Liver (tissue), 9 donors: ENCODE data around the gene GRIA1. TPM values are rescaled to one million over a fixed set of nuclear protein-coding genes. Genes with fewer than 3 reads are reported as not detected.

Experiments used
- DNase-seq: peaks from one replicate; pipeline ENCODE4 v3.0.0-alpha.2; 2017; ENCODE audit warnings: low spot score
- H3K27ac ChIP-seq, 2 donors: one replicate each; pipeline ENCODE4 v1.7.0; 2013; ENCODE audit warnings: inconsistent platforms in 2 of 2, low read length in 2 of 2, control low read depth in 1 of 2, low read depth in 1 of 2, mild to moderate bottlenecking in 1 of 2
- H3K27me3 ChIP-seq, 4 donors: one replicate each; pipeline versions ENCODE4 v1.6.1 to v1.7.0; 2013; ENCODE audit warnings: low read length in 3 of 4, inconsistent platforms in 1 of 4, mild to moderate bottlenecking in 1 of 4, moderate library complexity in 1 of 4; ENCODE audit not compliant: control insufficient read depth in 4 of 4, insufficient read depth in 4 of 4
- H3K36me3 ChIP-seq, 4 donors: one replicate each; pipeline versions ENCODE4 v1.6.1 to v1.7.0; 2013; ENCODE audit warnings: low read length in 3 of 4, mild to moderate bottlenecking in 3 of 4, low read depth in 1 of 4, moderate library complexity in 1 of 4; ENCODE audit not compliant: control insufficient read depth in 4 of 4, insufficient read depth in 3 of 4
- H3K4me1 ChIP-seq, 4 donors: one replicate each; pipeline versions ENCODE4 v1.6.1 to v1.7.0; 2013; ENCODE audit warnings: low read length in 3 of 4, mild to moderate bottlenecking in 3 of 4, moderate library complexity in 1 of 4; ENCODE audit not compliant: control insufficient read depth in 4 of 4, insufficient read depth in 4 of 4
- H3K4me3 ChIP-seq, 3 donors: one replicate each; pipeline versions ENCODE4 v1.6.1 to v1.7.0; 2013; ENCODE audit warnings: low read length in 3 of 3, control low read depth in 1 of 3, low read depth in 1 of 3, mild to moderate bottlenecking in 1 of 3
- H3K9ac ChIP-seq, 2 donors: one replicate each; pipeline ENCODE4 v1.7.0; 2013; ENCODE audit warnings: low read length in 2 of 2, mild to moderate bottlenecking in 2 of 2, moderate library complexity in 2 of 2, control low read depth in 1 of 2, low read depth in 1 of 2
- H3K9me3 ChIP-seq, 4 donors: one replicate each; pipeline versions ENCODE4 v1.6.1 to v1.7.0; 2013; ENCODE audit warnings: low read length in 3 of 4; ENCODE audit not compliant: control insufficient read depth in 4 of 4
- ATF3 ChIP-seq: IDR thresholded peaks from 2 replicates; pipeline ENCODE4 v1.6.1; 2016; ENCODE audit warnings: antibody characterized with exemption
- FOXA1 ChIP-seq: IDR thresholded peaks from 2 replicates; pipeline ENCODE4 v1.6.1; 2016; ENCODE audit warnings: antibody characterized with exemption
- FOXA2 ChIP-seq: IDR thresholded peaks from 2 replicates; pipeline ENCODE4 v1.6.1; 2016; ENCODE audit warnings: antibody characterized with exemption
- GABPA ChIP-seq, 2 donors: IDR thresholded peaks in 1 of 2; conservative IDR thresholded peaks in 1 of 2; 2 replicates each; pipeline ENCODE4 v1.6.1; 2016; ENCODE audit warnings: antibody characterized with exemption in 2 of 2, mild to moderate bottlenecking in 1 of 2, moderate library complexity in 1 of 2
- HNF4A ChIP-seq, 2 donors: conservative IDR thresholded peaks; 2 replicates each; pipeline ENCODE4 v1.6.1; 2016; ENCODE audit warnings: antibody characterized with exemption in 2 of 2, mild to moderate bottlenecking in 2 of 2
- HNF4G ChIP-seq: IDR thresholded peaks from 2 replicates; pipeline ENCODE4 v1.6.1; 2016; ENCODE audit warnings: antibody characterized with exemption
- JUND ChIP-seq, 2 donors: IDR thresholded peaks; 2 replicates each; pipeline ENCODE4 v1.6.1; 2016; ENCODE audit warnings: antibody characterized with exemption in 2 of 2
- MAX ChIP-seq: IDR thresholded peaks from 2 replicates; pipeline ENCODE4 v1.6.1; 2016; ENCODE audit warnings: antibody characterized with exemption
- NR2F2 ChIP-seq: IDR thresholded peaks from 2 replicates; pipeline ENCODE4 v1.6.1; 2016; ENCODE audit warnings: antibody characterized with exemption
- RAD21 ChIP-seq, 2 donors: IDR thresholded peaks; 2 replicates each; pipeline ENCODE4 v1.6.1; 2016; ENCODE audit warnings: antibody characterized with exemption in 2 of 2, mild to moderate bottlenecking in 2 of 2
- REST ChIP-seq: IDR thresholded peaks from 2 replicates; pipeline ENCODE4 v1.6.1; 2016; ENCODE audit warnings: antibody characterized with exemption, mild to moderate bottlenecking
- RXRA ChIP-seq, 2 donors: IDR thresholded peaks; 2 replicates each; pipeline ENCODE4 v1.6.1; 2017 to 2018; ENCODE audit warnings: antibody characterized with exemption in 2 of 2, mild to moderate bottlenecking in 1 of 2
- SP1 ChIP-seq: IDR thresholded peaks from 2 replicates; pipeline ENCODE4 v1.6.1; 2018; ENCODE audit warnings: antibody characterized with exemption, mild to moderate bottlenecking
- TAF1 ChIP-seq: conservative IDR thresholded peaks from 2 replicates; pipeline ENCODE4 v1.6.1; 2016; ENCODE audit warnings: antibody characterized with exemption, mild to moderate bottlenecking
- YY1 ChIP-seq: IDR thresholded peaks from 2 replicates; pipeline ENCODE4 v1.6.1; 2016; ENCODE audit warnings: antibody characterized with exemption, mild to moderate bottlenecking
- ZBTB33 ChIP-seq: IDR thresholded peaks from 2 replicates; pipeline ENCODE4 v1.6.1; 2016; ENCODE audit warnings: antibody characterized with exemption
- WGBS: extraction: QIAGEN DNeasy Blood & Tissue Kit; methylation state at CpG from one replicate; pipeline ENCODE4 v1.1.7; 2013; 5-methylcytosine and 5-hydroxymethylcytosine counted together
- polyA plus RNA-seq, 2 donors: library from polyadenylated mRNA; stranded (reverse) in 1 of 2; unstranded in 1 of 2; fragments of 200-250 nt in 1 of 2; fragments of >200 nt in 1 of 2; fragmentation: Nextera tagmentation in 1 of 2; extraction: Ambion mirVana in 1 of 2; gene quantifications; one replicate each; pipeline versions ENCODE4 v1.2.1 to v1.2.3, GENCODE V29; 2013 to 2015
- total RNA-seq, 2 donors: library from RNA; depleted of rRNA; stranded (reverse); fragments of >200 nt; gene quantifications; one replicate each; pipeline ENCODE4 v1.2.3, GENCODE V29; 2014
- donor health status: healthy.
- donor health status: healthy.
- donor health status: healthy.
- donor health status: healthy.
- donor health status: healthy.

Gene GRIA1
- total and polyA plus RNA-seq, 4 donors, result 0.08 TPM; not detected in 3

- no peak for DNase-seq
- TF ChIP-seq SP1 (no peak), HNF4G (no peak)
- no peak overlapping the region for H3K4me3 ChIP-seq
- WGBS, result 80% methylated on average over 2 of the region's 2 CpGs
- H3K4me1 ChIP-seq, result no peaks in the 10 kb centered on the region
- no peak overlapping the region for H3K27ac ChIP-seq
- no peaks in the 10 kb centered on the region for H3K9me3 ChIP-seq
- H3K36me3 ChIP-seq, result no peaks in the 10 kb centered on the region
- no peaks in the 10 kb centered on the region for H3K27me3 ChIP-seq
- no peak overlapping the region for H3K9ac ChIP-seq
Measured at GRCh38 chr5:153618307-153618706, 127.8 kb downstream of the GRIA1 start.

- Histone ChIP-seq H3K27me3 (no peaks in the 10 kb centered on the region), H3K4me1 (no peaks in the 10 kb centered on the region), H3K9me3 (no peaks in the 10 kb centered on the region), H3K27ac (no peak overlapping the region), H3K9ac (no peak overlapping the region), H3K36me3 (no peaks in the 10 kb centered on the region), H3K4me3 (no peak overlapping the region)
- DNase-seq, result no peak
- TF ChIP-seq JUND (IDR thresholded peaks at IDR 0.05) (no peak), REST (no peak), FOXA2 (no peak), ZBTB33 (no peak), TAF1 (no peak), GABPA (IDR thresholded peaks at IDR 0.05 in 1 of 2, conservative IDR thresholded peaks at IDR 0.05 in 1 of 2) (no peak), NR2F2 (no peak), YY1 (no peak), HNF4A (conservative IDR thresholded peaks at IDR 0.05) (no peak), SP1 (no peak), ATF3 (no peak), RXRA (IDR thresholded peaks at IDR 0.05) (no peak), RAD21 (IDR thresholded peaks at IDR 0.05) (no peak), FOXA1 (no peak), MAX (no peak)
Measured at GRCh38 chr5:153618867-153619266, 128.4 kb downstream of the GRIA1 start.
